EH (cell line): Measurements from ENCODE around the gene BRD2.
A peak's percentile ranks its signal among the peaks of the same experiment; 100 is the strongest.

Experiments
- DNase-seq: peaks from one replicate; pipeline ENCODE4 v3.0.0-alpha.2; 2015; ENCODE audit warnings: low read depth

The BRD2 gene

GRCh38 chr6:33029328-33030184 is 61.2 kb downstream of the BRD2 start:
- peak; percentile 8 for DNase-seq

- no peak for DNase-seq
Observed at GRCh38 chr6:33030245-33030644, 61.9 kb downstream of the BRD2 start.
